Activated CD8-positive, alpha-beta T cell treated with anti-CD3 and anti-CD28 coated beads for 36 hours (primary cell): Measurements from ENCODE around the gene PCCA. TPM values are rescaled to one million over a fixed set of nuclear protein-coding genes. Genes with fewer than 3 reads are reported as not detected.

ENCODE experiments used
- ATAC-seq: fragments of 200-7000 bp; cut with Tn5 transposase; one replicate; pipeline ENCODE4 v1.10.0; 2021; ENCODE audit warnings: mild to moderate bottlenecking, moderate library complexity
- CTCF ChIA-PET: fragments of 350-600 bp; sonication (Branson Sonifier 250); formaldehyde crosslinking; loops from one replicate; lab custom pipeline; 2021; ENCODE audit warnings: antibody characterized with exemption; lab: Charles Lee
- POLR2A ChIA-PET: fragments of 350-600 bp; sonication (Branson Sonifier 250); formaldehyde crosslinking; loops from one replicate; lab custom pipeline; 2021; ENCODE audit warnings: antibody characterized with exemption; lab: Charles Lee
- DNase-seq: peaks from one replicate; pipeline ENCODE4 v3.0.0-alpha.2; 2020
- H3K27ac Mint-ChIP-seq: one replicate; pipeline ENCODE4 v1.8.0; 2021; ENCODE audit warnings: mild to moderate bottlenecking, mixed read lengths
- H3K27me3 Mint-ChIP-seq: one replicate; pipeline ENCODE4 v1.8.0; 2021; ENCODE audit warnings: mixed read lengths
- H3K36me3 Mint-ChIP-seq: one replicate; pipeline ENCODE4 v1.8.0; 2021; ENCODE audit warnings: low read depth, mixed read lengths
- H3K4me1 Mint-ChIP-seq: one replicate; pipeline ENCODE4 v1.8.0; 2021; ENCODE audit warnings: low read depth, mixed read lengths
- H3K4me3 Mint-ChIP-seq: one replicate; pipeline ENCODE4 v1.8.0; 2021; ENCODE audit warnings: mild to moderate bottlenecking, moderate library complexity, mixed read lengths
- H3K9me3 Mint-ChIP-seq: one replicate; pipeline ENCODE4 v1.8.0; 2021; ENCODE audit warnings: mixed read lengths
- CTCF ChIP-seq: fragments of 200-600 bp; IDR thresholded peaks from one replicate; pipeline ENCODE4 v1.8.0; 2022; ENCODE audit warnings: antibody characterized with exemption, mild to moderate bottlenecking
- intact Hi-C: fragments of 100-400 bp; cut with micrococcal nuclease; formaldehyde crosslinking; loops from one replicate; pipeline ENCODE4 v1.10.0; 2022
- total RNA-seq, 2 experiments: library from RNA; stranded (reverse); gene quantifications; one replicate each; pipeline ENCODE4 v1.2.3, GENCODE V29; 2021

The PCCA gene
- total RNA-seq, 2 experiments from 2014 or later, result 8.4 to 9.2 TPM

DNA sequence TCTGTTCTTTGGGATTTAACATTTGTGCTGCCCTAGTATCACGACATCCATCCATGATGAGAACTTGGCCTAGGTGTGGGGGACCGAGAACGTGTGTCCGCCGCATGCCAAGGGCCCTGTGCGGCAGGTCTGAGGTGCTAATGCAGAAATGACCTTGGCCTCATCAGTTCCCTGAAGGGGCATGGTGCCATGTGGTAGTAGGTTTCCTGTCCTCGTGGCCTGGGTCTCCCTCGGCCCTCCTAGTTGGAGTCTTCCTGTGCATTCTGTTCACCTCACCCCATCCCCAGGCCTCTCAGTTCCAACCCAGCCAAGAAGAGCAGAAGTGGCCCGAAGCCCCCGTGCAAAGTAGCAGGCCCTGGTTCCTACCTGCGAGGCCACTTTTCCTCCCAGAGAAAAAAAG lies 439.9 kb downstream of the PCCA start:
- Mint-ChIP-seq H3K4me1 (no peaks in the 10 kb centered on the region), H3K4me3 (no peak overlapping the region), H3K9me3 (no peaks in the 10 kb centered on the region), H3K27ac (no peak overlapping the region), H3K27me3 (no peaks in the 10 kb centered on the region), H3K36me3 (no peaks in the 10 kb centered on the region)
- CTCF ChIA-PET, result interaction anchor here (2.9 kb wide), 1 partner anchor 14 kb away, joined by 15 read pairs; no protein-coding TSS in a partner anchor
- ATAC-seq (no peak), DNase-seq (no peak)
- POLR2A ChIA-PET, result no interaction called here
- no peak for TF ChIP-seq CTCF
- intact Hi-C loops, result no loop called here

DNA sequence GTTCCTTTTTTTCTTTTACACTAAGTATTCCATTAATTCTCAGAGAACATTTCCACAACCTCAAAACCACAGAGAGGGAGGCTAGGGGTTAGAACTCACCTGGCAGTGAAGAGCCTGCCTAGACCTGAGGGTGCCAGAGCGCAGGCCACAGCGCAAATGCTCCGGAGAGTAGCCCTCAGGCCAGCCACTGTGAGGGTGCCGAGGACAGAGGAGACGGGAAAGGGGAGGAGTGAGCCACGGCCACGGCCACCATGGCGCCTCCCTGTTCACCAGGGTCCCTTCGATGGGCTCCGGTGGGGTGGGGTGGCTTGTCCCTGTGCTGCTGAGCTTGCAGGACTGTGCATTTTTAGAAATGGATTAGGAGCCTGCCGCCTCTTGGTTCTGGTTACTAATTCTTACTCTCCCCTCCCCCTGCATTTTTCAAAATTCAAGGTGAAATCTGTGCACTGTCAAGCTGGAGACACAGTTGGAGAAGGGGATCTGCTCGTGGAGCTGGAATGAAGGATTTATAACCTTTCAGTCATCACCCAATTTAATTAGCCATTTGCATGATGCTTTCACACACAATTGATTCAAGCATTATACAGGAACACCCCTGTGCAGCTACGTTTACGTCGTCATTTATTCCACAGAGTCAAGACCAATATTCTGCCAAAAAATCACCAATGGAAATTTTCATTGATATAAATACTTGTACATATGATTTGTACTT lies 440.9 kb downstream of the PCCA start:
- Mint-ChIP-seq H3K36me3 (no peaks in the 10 kb centered on the region), H3K27me3 (no peaks in the 10 kb centered on the region), H3K9me3 (no peaks in the 10 kb centered on the region), H3K4me3 (no peak overlapping the region), H3K27ac (no peak overlapping the region), H3K4me1 (no peaks in the 10 kb centered on the region)
- CTCF ChIA-PET, result interaction anchor here (2.9 kb wide), 1 partner anchor 15 kb away, joined by 15 read pairs; no protein-coding TSS in a partner anchor
- POLR2A ChIA-PET, result no interaction called here
- TF ChIP-seq CTCF, result no peak
- ATAC-seq (no peak), DNase-seq (no peak)
- intact Hi-C loops, result no loop called here

- CTCF ChIA-PET, result interaction anchor here (2.9 kb wide), 1 partner anchor 16 kb away, joined by 15 read pairs; no protein-coding TSS in a partner anchor
- Mint-ChIP-seq H3K27ac (no peak overlapping the region), H3K4me3 (no peak overlapping the region), H3K4me1 (no peaks in the 10 kb centered on the region), H3K36me3 (no peaks in the 10 kb centered on the region), H3K9me3 (no peaks in the 10 kb centered on the region), H3K27me3 (no peaks in the 10 kb centered on the region)
- POLR2A ChIA-PET, result no interaction called here
- ATAC-seq, result no peak
- DNase-seq, result no peak
- no peak for TF ChIP-seq CTCF
- intact Hi-C loops, result no loop called here
Measured at GRCh38 chr13:100530671-100531213, 441.8 kb downstream of the PCCA start.

- H3K4me1 Mint-ChIP-seq, result peaks cover 5% of the 10 kb centered on the region
- ATAC-seq, result no peak
- DNase-seq, result no peak
- no peaks in the 10 kb centered on the region for H3K27me3 Mint-ChIP-seq
- H3K27ac Mint-ChIP-seq, result no peak overlapping the region
- POLR2A ChIA-PET, result no interaction called here
- CTCF ChIA-PET, result interaction anchor here (1.1 kb wide), 1 partner anchor 17 kb away, joined by 3 read pairs; no protein-coding TSS in a partner anchor
- no peak overlapping the region for H3K4me3 Mint-ChIP-seq
- peaks cover under 1% of the 10 kb centered on the region for H3K36me3 Mint-ChIP-seq
- intact Hi-C loops, result no loop called here
- no peak for TF ChIP-seq CTCF
- H3K9me3 Mint-ChIP-seq, result no peaks in the 10 kb centered on the region
Measured at GRCh38 chr13:100532090-100532766, 443.3 kb downstream of the PCCA start.
